Measurements from ENCODE around the gene IBA57.
A peak's percentile ranks its signal among the peaks of the same experiment; 100 is the strongest.

The IBA57 gene

GRCh38 chr1:228146417-228147150 lies 19.0 kb upstream of the IBA57 start:
- H3K36me3 ChIP-seq: peaks cover 6% of the 10 kb centered on the region
- TF ChIP-seq CTCF (IDR thresholded peaks at IDR 0.05; ENCODE audit: low read depth, low read length): no peak
- peaks cover 27% of the 10 kb centered on the region for H3K4me1 ChIP-seq
- H3K9me3 ChIP-seq: no peaks in the 10 kb centered on the region
- DNase-seq: peak; percentile 4
- H3K27me3 ChIP-seq: no peaks in the 10 kb centered on the region
- H3K4me3 ChIP-seq (ENCODE audit: low read depth, low read length): no peak overlapping the region

GRCh38 chr1:228147151-228147693 lies 18.4 kb upstream of the IBA57 start:
- H3K9me3 ChIP-seq: no peaks in the 10 kb centered on the region
- peaks cover 22% of the 10 kb centered on the region for H3K4me1 ChIP-seq
- DNase-seq: peak; percentile 7
- H3K36me3 ChIP-seq: peaks cover 3% of the 10 kb centered on the region
- no peak overlapping the region for H3K4me3 ChIP-seq (ENCODE audit: low read depth, low read length)
- no peak for TF ChIP-seq CTCF (IDR thresholded peaks at IDR 0.05; ENCODE audit: low read depth, low read length)
- no peaks in the 10 kb centered on the region for H3K27me3 ChIP-seq

GRCh38 chr1:228147768-228148167 lies 17.8 kb upstream of the IBA57 start:
- no peak for TF ChIP-seq CTCF (IDR thresholded peaks at IDR 0.05; ENCODE audit: low read depth, low read length)
- peaks cover 21% of the 10 kb centered on the region for H3K4me1 ChIP-seq
- no peaks in the 10 kb centered on the region for H3K9me3 ChIP-seq
- DNase-seq: no peak
- H3K36me3 ChIP-seq: peaks cover 3% of the 10 kb centered on the region
- no peaks in the 10 kb centered on the region for H3K27me3 ChIP-seq
- H3K4me3 ChIP-seq (ENCODE audit: low read depth, low read length): no peak overlapping the region

GRCh38 chr1:228148196-228148861 lies 17.3 kb upstream of the IBA57 start:
- DNase-seq: peak; percentile 8
- Histone ChIP-seq H3K4me3 (ENCODE audit: low read depth, low read length) (no peak overlapping the region), H3K9me3 (no peaks in the 10 kb centered on the region), H3K36me3 (peaks cover 3% of the 10 kb centered on the region), H3K27me3 (no peaks in the 10 kb centered on the region), H3K4me1 (peaks cover 21% of the 10 kb centered on the region)
- no peak for TF ChIP-seq CTCF (IDR thresholded peaks at IDR 0.05; ENCODE audit: low read depth, low read length)

- Histone ChIP-seq H3K9me3 (no peaks in the 10 kb centered on the region), H3K27me3 (no peaks in the 10 kb centered on the region), H3K36me3 (peaks cover 3% of the 10 kb centered on the region), H3K4me1 (peaks cover 21% of the 10 kb centered on the region), H3K4me3 (ENCODE audit: low read depth, low read length) (no peak overlapping the region)
- TF ChIP-seq CTCF (IDR thresholded peaks at IDR 0.05; ENCODE audit: low read depth, low read length): no peak
- peak; percentile 16 for DNase-seq
Measured at GRCh38 chr1:228148935-228149405, 16.6 kb upstream of the IBA57 start.
